ENCODE measurements around the gene ICE1.

DNA sequence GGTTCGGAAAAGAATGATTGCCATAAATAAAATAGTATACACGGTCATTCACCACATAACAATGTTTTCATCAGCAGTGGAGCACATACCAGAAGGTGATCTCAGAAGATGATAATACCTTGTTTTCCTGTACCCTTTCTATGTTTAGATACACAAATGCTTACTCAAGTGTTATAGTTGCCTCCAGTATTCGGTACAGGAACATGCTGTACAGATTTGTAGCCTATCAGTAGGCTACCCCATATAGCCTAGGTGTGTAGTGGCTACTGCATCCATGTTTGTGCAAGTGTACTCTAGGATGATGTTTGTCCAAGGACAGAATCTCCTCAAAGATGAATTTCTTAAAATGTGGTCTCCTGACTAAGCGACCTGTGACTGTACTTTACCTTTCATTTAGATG lies 59.2 kb downstream of the ICE1 start:
- TF ChIP-seq CTCF (IDR thresholded peaks at IDR 0.05): no peak
- TF ChIP-seq EZH2 (IDR thresholded peaks at IDR 0.05; ENCODE audit: borderline replicate concordance, insufficient read depth, low read depth, low read length, poor library complexity, severe bottlenecking): no peak

All from B cell (primary cell).